WTC11 (cell line): ENCODE results near the gene CDH22. TPM values are rescaled to one million over a fixed set of nuclear protein-coding genes. Genes with fewer than 3 reads are reported as not detected.

Experiments used
- ATAC-seq: fragments of 200-7000 bp; cut with Tn5 transposase; 2 replicates; pipeline ENCODE4 v1.10.0; 2021; ENCODE audit warnings: mild to moderate bottlenecking, moderate library complexity
- CTCF ChIA-PET: fragments of 300-600 bp; sonication (Branson Sonifier 250); formaldehyde crosslinking; loops from one replicate; lab custom pipeline; 2021; ENCODE audit warnings: antibody characterized with exemption; lab: Charles Lee
- POLR2A ChIA-PET: fragments of 350-600 bp; sonication (Branson Sonifier 250); formaldehyde crosslinking; loops from one replicate; lab custom pipeline; 2021; ENCODE audit warnings: antibody characterized with exemption; lab: Charles Lee
- DNase-seq: peaks from one replicate; pipeline ENCODE4 v3.0.0; 2021; ENCODE audit warnings: low spot score
- H3K27ac Mint-ChIP-seq: 2 replicates; pipeline ENCODE4 v1.8.0; 2021; ENCODE audit warnings: mixed read lengths
- H3K27me3 Mint-ChIP-seq: 2 replicates; pipeline ENCODE4 v1.8.0; 2021; ENCODE audit warnings: low read depth, mild to moderate bottlenecking, moderate library complexity, mixed read lengths
- H3K36me3 Mint-ChIP-seq: 2 replicates; pipeline ENCODE4 v1.8.0; 2021; ENCODE audit warnings: mixed read lengths
- H3K4me1 Mint-ChIP-seq: 2 replicates; pipeline ENCODE4 v1.8.0; 2022; ENCODE audit warnings: mixed read lengths
- H3K4me3 Mint-ChIP-seq: 2 replicates; pipeline ENCODE4 v1.8.0; 2021; ENCODE audit warnings: mild to moderate bottlenecking, moderate library complexity, mixed read lengths
- H3K9me3 Mint-ChIP-seq: 2 replicates; pipeline ENCODE4 v1.8.0; 2021; ENCODE audit warnings: mixed read lengths
- ARID4B ChIP-seq: sonication (generic); formaldehyde crosslinking; IDR thresholded peaks from 2 replicates; pipeline ENCODE4 v1.8.0; 2023; ENCODE audit warnings: missing genetic modification reagents, mild to moderate bottlenecking, borderline replicate concordance
- ATF1 ChIP-seq: sonication (generic); formaldehyde crosslinking; IDR thresholded peaks from 2 replicates; pipeline ENCODE4 v1.8.1; 2023; ENCODE audit warnings: mild to moderate bottlenecking, moderate library complexity, missing genetic modification reagents
- ELF4 ChIP-seq: sonication (generic); formaldehyde crosslinking; IDR thresholded peaks from 2 replicates; pipeline ENCODE4 v1.8.1; 2022; ENCODE audit warnings: low read depth, mild to moderate bottlenecking, moderate library complexity, missing genetic modification reagents
- ESRRA ChIP-seq: sonication (generic); formaldehyde crosslinking; IDR thresholded peaks from 2 replicates; pipeline ENCODE4 v1.8.1; 2022; ENCODE audit warnings: mild to moderate bottlenecking, missing genetic modification reagents, borderline replicate concordance
- FOXJ3 ChIP-seq: sonication (generic); formaldehyde crosslinking; IDR thresholded peaks from 2 replicates; pipeline ENCODE4 v1.9.0; 2021; ENCODE audit warnings: missing genetic modification reagents, mild to moderate bottlenecking, borderline replicate concordance
- FOXP1 ChIP-seq: sonication (generic); formaldehyde crosslinking; IDR thresholded peaks from 2 replicates; pipeline ENCODE4 v1.8.0; 2022; ENCODE audit warnings: missing genetic modification reagents, mild to moderate bottlenecking, moderate library complexity, borderline replicate concordance
- HMGXB4 ChIP-seq: sonication (generic); formaldehyde crosslinking; IDR thresholded peaks from 2 replicates; pipeline ENCODE4 v1.8.1; 2023; ENCODE audit warnings: mild to moderate bottlenecking, moderate library complexity, missing genetic modification reagents
- IRF2 ChIP-seq: sonication (generic); formaldehyde crosslinking; IDR thresholded peaks from 2 replicates; pipeline ENCODE4 v1.8.0; 2022; ENCODE audit warnings: low read depth, missing genetic modification reagents, borderline replicate concordance
- MAX ChIP-seq: sonication (generic); formaldehyde crosslinking; IDR thresholded peaks from 2 replicates; pipeline ENCODE4 v1.8.0; 2022; ENCODE audit warnings: mild to moderate bottlenecking, missing genetic modification reagents
- NFE2L1 ChIP-seq: sonication (generic); formaldehyde crosslinking; IDR thresholded peaks from 2 replicates; pipeline ENCODE4 v1.8.1; 2023; ENCODE audit warnings: missing genetic modification reagents
- NR3C1 ChIP-seq: sonication (generic); formaldehyde crosslinking; conservative IDR thresholded peaks from 2 replicates; pipeline ENCODE4 v1.8.1; 2023; ENCODE audit warnings: low read depth, mild to moderate bottlenecking, missing genetic modification reagents
- PREB ChIP-seq: sonication (generic); formaldehyde crosslinking; IDR thresholded peaks from 2 replicates; pipeline ENCODE4 v1.8.1; 2022; ENCODE audit warnings: mild to moderate bottlenecking, missing genetic modification reagents, moderate library complexity, borderline replicate concordance
- PRRX2 ChIP-seq: fragments of 250-450 bp; sonication (Bioruptor Pico); IDR thresholded peaks from 2 replicates; pipeline ENCODE4 v1.8.0; 2021; ENCODE audit warnings: mild to moderate bottlenecking
- TP53 ChIP-seq: sonication (generic); formaldehyde crosslinking; IDR thresholded peaks from 2 replicates; pipeline ENCODE4 v1.8.1; 2023; ENCODE audit warnings: mild to moderate bottlenecking, missing genetic modification reagents
- USF2 ChIP-seq: sonication (generic); formaldehyde crosslinking; IDR thresholded peaks from 2 replicates; pipeline ENCODE4 v1.8.1; 2023; ENCODE audit warnings: mild to moderate bottlenecking, missing genetic modification reagents, moderate library complexity
- ZNF138 ChIP-seq: sonication (generic); formaldehyde crosslinking; conservative IDR thresholded peaks from 2 replicates; pipeline ENCODE4 v1.8.1; 2022; ENCODE audit warnings: mild to moderate bottlenecking, moderate library complexity, missing genetic modification reagents
- ZNF671 ChIP-seq: fragments of 250-450 bp; sonication (Bioruptor Pico); IDR thresholded peaks from 2 replicates; pipeline ENCODE4 v1.8.0; 2021; ENCODE audit warnings: mild to moderate bottlenecking
- total RNA-seq: library from RNA; stranded (reverse); gene quantifications from 3 replicates; pipeline ENCODE4 v1.2.3, GENCODE V29; 2021

Gene CDH22
- total RNA-seq, 1 experiment from 2014 or later: 0.13 TPM

GRCh38 chr20:46139266-46139889 is 168.9 kb downstream of the CDH22 start (continued):
- TF ChIP-seq HMGXB4 (CRISPR knock-in tag) (no peak), TP53 (no peak), PREB (CRISPR knock-in tag) (no peak)

GRCh38 chr20:46137816-46138215 is 170.5 kb downstream of the CDH22 start:
- peaks cover 4% of the 10 kb centered on the region; the same call in 1 of the 2 replicates for H3K27me3 Mint-ChIP-seq
- TF ChIP-seq ZNF138 (no peak), PRRX2 (CRISPR knock-in tag) (no peak), FOXJ3 (CRISPR knock-in tag) (no peak), FOXP1 (CRISPR knock-in tag) (no peak), ESRRA (CRISPR knock-in tag) (no peak), ELF4 (no peak), NR3C1 (CRISPR knock-in tag) (no peak), NFE2L1 (CRISPR knock-in tag) (no peak), USF2 (CRISPR knock-in tag) (no peak)
- DNase-seq (no peak), ATAC-seq (no peak)
- H3K36me3 Mint-ChIP-seq: no peaks in the 10 kb centered on the region
- H3K4me3 Mint-ChIP-seq: no peak overlapping the region
- no peak overlapping the region for H3K27ac Mint-ChIP-seq
- no peaks in the 10 kb centered on the region for H3K9me3 Mint-ChIP-seq
- H3K4me1 Mint-ChIP-seq: peaks cover 26% of the 10 kb centered on the region
- ChIA-PET CTCF (interaction anchor here (0.6 to 1.9 kb wide), 4 partner anchors 9 to 211 kb away, joined by 3 to 6 read pairs (median 5); no protein-coding TSS in a partner anchor), POLR2A (no interaction called here)

GRCh38 chr20:46135856-46136633 is 172.3 kb downstream of the CDH22 start:
- TF ChIP-seq MAX (CRISPR knock-in tag) (no peak), ARID4B (CRISPR knock-in tag) (no peak), ZNF671 (CRISPR knock-in tag) (no peak), TP53 (no peak), ATF1 (no peak), IRF2 (no peak)
- peaks cover 11% of the 10 kb centered on the region for H3K27me3 Mint-ChIP-seq
- no peak overlapping the region for H3K27ac Mint-ChIP-seq
- ChIA-PET CTCF (interaction anchor here (0.7 to 7.9 kb wide), 7 partner anchors 34 to 213 kb away, joined by 3 to 72 read pairs (median 5); no protein-coding TSS in a partner anchor), POLR2A (no interaction called here)
- no peaks in the 10 kb centered on the region for H3K9me3 Mint-ChIP-seq
- ATAC-seq (peak; percentile 29), DNase-seq (no peak)
- peaks cover 27% of the 10 kb centered on the region for H3K4me1 Mint-ChIP-seq
- H3K4me3 Mint-ChIP-seq: no peak overlapping the region
- H3K36me3 Mint-ChIP-seq: no peaks in the 10 kb centered on the region
